Testis (tissue), 3 donors: ENCODE measurements around the gene GUCA2A. TPM values are rescaled to one million over a fixed set of nuclear protein-coding genes. Genes with fewer than 3 reads are reported as not detected.

ENCODE experiments used
- DNase-seq: peaks from one replicate; pipeline ENCODE4 v3.0.0-alpha.2; 2019
- H3K27ac ChIP-seq, 2 donors: fragments of 200-600 bp; sonication (generic); one replicate each; pipeline ENCODE4 v1.5.1; 2019
- H3K27me3 ChIP-seq: fragments of 200-600 bp; sonication (generic); one replicate; pipeline ENCODE4 v1.5.1; 2019
- H3K36me3 ChIP-seq: fragments of 200-600 bp; sonication (generic); one replicate; pipeline ENCODE4 v1.5.1; 2017; ENCODE audit warnings: low read depth; ENCODE audit errors: missing control alignments
- H3K4me1 ChIP-seq: fragments of 200-600 bp; sonication (generic); one replicate; pipeline ENCODE4 v1.5.1; 2019
- H3K4me3 ChIP-seq, 2 donors: fragments of 200-600 bp; sonication (generic); one replicate each; pipeline ENCODE4 v1.5.1; 2017 to 2019
- H3K9me3 ChIP-seq: fragments of 200-600 bp; sonication (generic); one replicate; pipeline ENCODE4 v1.5.1; 2017
- POLR2A ChIP-seq: fragments of 450-650 bp; IDR thresholded peaks from one replicate; pipeline ENCODE4 v1.6.1; 2017; ENCODE audit warnings: antibody characterized with exemption, mild to moderate bottlenecking, moderate library complexity
- WGBS, 2 donors: methylation state at CpG; one replicate each; pipeline ENCODE4 v1.1.5; 2018; 5-methylcytosine and 5-hydroxymethylcytosine counted together
- intact Hi-C: fragments of 100-400 bp; cut with DNase I; formaldehyde crosslinking; loops from one replicate; pipeline ENCODE4 v1.15.1; 2023; ENCODE audit warnings: low total_unique reads
- polyA plus RNA-seq: library from polyadenylated mRNA; stranded (reverse); fragments of 350-450 nt; fragmentation: Illumina TruSeq; extraction: RNeasy Lipid Tissue Mini Kit (QIAGEN cat#74804); gene quantifications from one replicate; pipeline ENCODE4 v1.2.3, GENCODE V29; 2014; ENCODE audit warnings: low read depth, low replicate concordance; ENCODE audit not compliant: insufficient read depth
- total RNA-seq, 2 donors: library from RNA; depleted of rRNA; stranded (reverse); fragments of >200 nt; gene quantifications; one replicate each; pipeline ENCODE4 v1.2.3, GENCODE V29; 2016
- TF ChIP-seq, protein P1 (sequence below), 3 experiments: fragments of 450-650 bp in 2 of 3; fragments of 200-600 bp in 1 of 3; sonication (generic) in 1 of 3; IDR thresholded peaks; one replicate each; pipeline ENCODE4 v1.5.1; 2016 to 2019; ENCODE audit warnings: antibody characterized with exemption in 3 of 3, mild to moderate bottlenecking in 2 of 3, moderate library complexity in 1 of 3

The GUCA2A gene
- total and polyA plus RNA-seq, 3 donors from 2014 or later = not detected

DNA sequence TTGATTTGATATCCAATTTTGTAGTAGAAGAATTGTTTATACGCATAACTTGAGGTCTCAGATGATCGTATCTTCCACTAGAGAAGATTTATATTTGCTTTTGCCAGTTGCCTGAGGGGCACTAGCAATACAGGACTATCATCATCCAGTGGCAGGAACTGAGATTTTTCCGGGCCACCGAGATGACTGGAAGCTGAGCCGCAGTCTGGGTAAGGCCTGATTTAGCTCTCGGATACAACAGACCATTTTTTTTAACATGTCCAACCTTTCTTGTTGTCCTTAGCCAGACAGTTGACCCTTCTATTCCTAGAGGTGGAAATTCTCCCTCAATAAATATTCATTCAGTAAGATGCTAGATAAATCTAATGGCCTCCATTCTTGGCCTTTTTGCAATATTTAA lies 36.8 kb downstream of the GUCA2A start:
- Histone ChIP-seq H3K9me3 (no peaks in the 10 kb centered on the region), H3K4me3 (no peak overlapping the region), H3K36me3 (no peaks in the 10 kb centered on the region), H3K27ac (no peak overlapping the region), H3K4me1 (no peaks in the 10 kb centered on the region), H3K27me3 (no peaks in the 10 kb centered on the region)
- no peak for DNase-seq
- intact Hi-C loops = no loop called here
- TF ChIP-seq, protein P1, sequence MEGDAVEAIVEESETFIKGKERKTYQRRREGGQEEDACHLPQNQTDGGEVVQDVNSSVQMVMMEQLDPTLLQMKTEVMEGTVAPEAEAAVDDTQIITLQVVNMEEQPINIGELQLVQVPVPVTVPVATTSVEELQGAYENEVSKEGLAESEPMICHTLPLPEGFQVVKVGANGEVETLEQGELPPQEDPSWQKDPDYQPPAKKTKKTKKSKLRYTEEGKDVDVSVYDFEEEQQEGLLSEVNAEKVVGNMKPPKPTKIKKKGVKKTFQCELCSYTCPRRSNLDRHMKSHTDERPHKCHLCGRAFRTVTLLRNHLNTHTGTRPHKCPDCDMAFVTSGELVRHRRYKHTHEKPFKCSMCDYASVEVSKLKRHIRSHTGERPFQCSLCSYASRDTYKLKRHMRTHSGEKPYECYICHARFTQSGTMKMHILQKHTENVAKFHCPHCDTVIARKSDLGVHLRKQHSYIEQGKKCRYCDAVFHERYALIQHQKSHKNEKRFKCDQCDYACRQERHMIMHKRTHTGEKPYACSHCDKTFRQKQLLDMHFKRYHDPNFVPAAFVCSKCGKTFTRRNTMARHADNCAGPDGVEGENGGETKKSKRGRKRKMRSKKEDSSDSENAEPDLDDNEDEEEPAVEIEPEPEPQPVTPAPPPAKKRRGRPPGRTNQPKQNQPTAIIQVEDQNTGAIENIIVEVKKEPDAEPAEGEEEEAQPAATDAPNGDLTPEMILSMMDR (IDR thresholded peaks at IDR 0.05) = no peak
- TF ChIP-seq POLR2A = no peak
- 97 to 98% methylated on average over 6 of the region's 6 CpGs for WGBS, 2 donors

DNA sequence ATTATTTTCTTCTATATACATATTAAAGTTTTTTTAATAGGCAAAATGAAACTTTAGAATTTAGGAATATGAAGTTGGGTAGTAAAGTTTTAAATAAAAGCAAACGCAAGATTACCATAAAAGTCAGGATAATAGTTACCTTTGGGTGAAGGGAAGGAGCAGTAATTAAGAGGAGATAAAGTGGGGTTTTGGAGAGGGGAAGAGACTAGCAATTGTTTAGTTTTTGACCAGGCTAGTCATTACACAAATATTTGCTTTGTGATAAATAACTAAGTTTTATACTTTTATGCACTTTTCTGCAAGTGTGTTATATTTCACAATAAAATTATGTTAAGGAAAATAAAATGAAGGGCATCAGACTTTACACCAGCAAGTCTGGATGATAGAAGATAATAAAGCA lies 39.0 kb downstream of the GUCA2A start:
- Histone ChIP-seq H3K27me3 (no peaks in the 10 kb centered on the region), H3K27ac (no peak overlapping the region), H3K9me3 (no peaks in the 10 kb centered on the region), H3K36me3 (no peaks in the 10 kb centered on the region), H3K4me1 (no peaks in the 10 kb centered on the region), H3K4me3 (no peak overlapping the region)
- no peak for DNase-seq
- intact Hi-C loops = no loop called here
- TF ChIP-seq, protein P1 (IDR thresholded peaks at IDR 0.05) = no peak
- TF ChIP-seq POLR2A = no peak
- 42 to 94% methylated on average over 1 of the region's 1 CpG for WGBS, 2 donors

DNA sequence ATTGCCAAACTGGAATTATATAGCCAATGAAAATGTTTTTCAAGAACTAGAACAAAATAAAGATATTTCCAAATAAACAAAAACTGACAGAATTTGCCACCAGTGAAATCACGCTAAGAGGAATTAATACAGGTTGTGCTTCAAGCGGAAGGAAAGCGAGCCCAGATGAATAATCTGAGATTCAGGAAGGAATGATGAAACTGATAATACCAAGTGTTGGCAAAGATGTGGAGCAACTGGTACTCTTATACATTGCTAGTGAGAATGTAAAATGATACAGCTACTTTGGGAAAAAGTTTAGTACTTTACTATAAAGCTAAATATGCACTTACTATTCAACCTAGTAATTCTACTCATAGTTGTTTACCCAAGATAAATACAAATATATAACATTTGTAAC lies 42.1 kb downstream of the GUCA2A start:
- no peak for DNase-seq
- Histone ChIP-seq H3K9me3 (no peaks in the 10 kb centered on the region), H3K27ac (no peak overlapping the region), H3K27me3 (no peaks in the 10 kb centered on the region), H3K36me3 (no peaks in the 10 kb centered on the region), H3K4me3 (no peak overlapping the region), H3K4me1 (no peaks in the 10 kb centered on the region)
- TF ChIP-seq POLR2A = no peak
- TF ChIP-seq, protein P1 (IDR thresholded peaks at IDR 0.05) = no peak
- WGBS, 2 donors = 93 to 95% methylated on average over 3 of the region's 3 CpGs
- intact Hi-C loops = no loop called here

DNA sequence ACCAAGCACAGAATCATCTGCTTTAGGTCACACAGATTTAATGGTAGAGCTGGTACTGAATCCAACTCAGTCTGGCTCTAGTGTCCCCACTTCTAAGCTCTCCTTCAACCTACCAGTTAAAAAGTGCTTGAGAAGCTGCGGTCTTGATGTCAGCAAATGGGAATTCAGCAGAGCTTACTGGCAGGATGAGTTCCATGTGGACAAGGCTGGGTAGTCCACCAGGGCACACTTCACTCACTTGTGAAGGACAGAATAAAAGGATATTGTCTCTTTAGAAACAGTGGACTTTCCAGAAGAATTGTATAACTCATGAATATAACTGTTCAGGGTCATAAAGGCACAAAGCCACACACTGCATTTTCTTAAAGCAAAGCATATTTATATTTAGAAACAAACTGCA lies 46.4 kb downstream of the GUCA2A start:
- H3K9me3 ChIP-seq = no peaks in the 10 kb centered on the region
- H3K27ac ChIP-seq = no peak overlapping the region
- intact Hi-C loops = no loop called here
- TF ChIP-seq, protein P1 (IDR thresholded peaks at IDR 0.05) = no peak
- no peak for TF ChIP-seq POLR2A
- 87 to 100% methylated on average over 1 of the region's 1 CpG for WGBS, 2 donors
- no peak overlapping the region for H3K4me3 ChIP-seq
- no peaks in the 10 kb centered on the region for H3K36me3 ChIP-seq
- H3K27me3 ChIP-seq = no peaks in the 10 kb centered on the region
- H3K4me1 ChIP-seq = no peaks in the 10 kb centered on the region
- DNase-seq = no peak

DNA sequence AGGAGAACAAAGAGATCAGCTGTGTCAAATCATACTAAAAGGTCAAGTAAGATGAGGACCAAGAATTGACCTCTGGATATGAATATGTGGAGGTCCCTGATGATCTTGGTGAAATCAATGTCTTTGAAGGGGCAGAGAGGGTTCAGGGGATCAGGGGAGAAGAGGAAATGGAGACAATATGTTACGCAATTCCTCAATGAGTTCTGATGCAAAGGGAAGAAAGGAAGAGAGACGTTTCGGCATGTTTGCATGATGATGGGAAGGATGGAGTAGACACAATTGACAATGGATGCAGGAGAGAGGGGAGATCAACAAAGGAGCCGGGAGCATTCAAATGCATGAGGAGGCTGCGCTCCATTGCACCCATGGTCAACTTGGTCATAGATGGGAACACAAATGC lies 47.3 kb downstream of the GUCA2A start:
- TF ChIP-seq, protein P1 (IDR thresholded peaks at IDR 0.05) = no peak
- TF ChIP-seq POLR2A = no peak
- H3K4me1 ChIP-seq = no peaks in the 10 kb centered on the region
- H3K27ac ChIP-seq = no peak overlapping the region
- no peak overlapping the region for H3K4me3 ChIP-seq
- intact Hi-C loops = no loop called here
- H3K9me3 ChIP-seq = no peaks in the 10 kb centered on the region
- no peak for DNase-seq
- WGBS, 2 donors = 88 to 94% methylated on average over 5 of the region's 5 CpGs
- H3K36me3 ChIP-seq = no peaks in the 10 kb centered on the region
- no peaks in the 10 kb centered on the region for H3K27me3 ChIP-seq
